ENCODE measurements around the gene HOXA3. TPM values are rescaled to one million over a fixed set of nuclear protein-coding genes. Genes with fewer than 3 reads are reported as not detected.

The HOXA3 gene
- total RNA-seq, 4 donors from 2014 or later = 3.4 to 3.9 (median 3.6) TPM

DNA sequence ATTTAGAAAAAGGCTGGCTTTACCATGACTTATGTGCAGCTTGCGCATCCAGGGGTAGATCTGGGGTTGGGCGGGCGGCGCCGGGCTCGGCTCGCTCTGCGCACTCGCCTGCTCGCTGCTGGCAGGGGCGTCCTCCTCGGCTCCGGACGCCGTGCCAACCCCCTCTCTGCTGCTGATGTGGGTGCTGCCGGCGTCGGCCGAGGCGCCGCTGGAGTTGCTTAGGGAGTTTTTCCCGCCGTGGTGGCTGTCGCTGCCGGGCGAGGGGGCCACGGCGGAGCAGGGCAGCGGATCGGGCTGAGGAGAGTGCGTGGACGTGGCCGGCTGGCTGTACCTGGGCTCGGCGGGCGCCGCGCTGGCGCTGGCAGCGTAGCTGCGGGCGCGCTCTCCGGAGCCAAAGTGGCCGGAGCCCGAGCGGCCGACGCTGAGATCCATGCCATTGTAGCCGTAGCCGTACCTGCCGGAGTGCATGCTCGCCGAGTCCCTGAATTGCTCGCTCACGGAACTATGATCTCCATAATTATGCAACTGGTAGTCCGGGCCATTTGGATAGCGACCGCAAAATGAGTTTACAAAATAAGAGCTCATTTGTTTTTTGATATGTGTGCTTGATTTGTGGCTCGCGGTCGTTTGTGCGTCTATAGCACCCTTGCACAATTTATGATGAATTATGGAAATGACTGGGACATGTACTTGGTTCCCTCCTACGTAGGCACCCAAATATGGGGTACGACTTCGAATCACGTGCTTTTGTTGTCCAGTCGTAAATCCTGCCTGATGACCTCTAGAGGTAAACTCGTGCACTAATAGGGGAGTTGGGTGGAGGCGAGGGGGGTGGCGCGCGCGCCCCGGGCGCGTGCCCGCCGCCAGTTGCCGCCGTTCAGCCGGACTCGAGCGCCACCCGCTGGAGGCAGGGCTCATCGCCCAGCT lies 9.1 kb downstream of the HOXA3 start, which contains the start of gene HOXA5:
Gene HOXA5 (minus strand): TSS at position 659 of the 927 bp plus-strand sequence. CDS start 74 bp downstream, at position 585.
- TF ChIP-seq, protein P1, sequence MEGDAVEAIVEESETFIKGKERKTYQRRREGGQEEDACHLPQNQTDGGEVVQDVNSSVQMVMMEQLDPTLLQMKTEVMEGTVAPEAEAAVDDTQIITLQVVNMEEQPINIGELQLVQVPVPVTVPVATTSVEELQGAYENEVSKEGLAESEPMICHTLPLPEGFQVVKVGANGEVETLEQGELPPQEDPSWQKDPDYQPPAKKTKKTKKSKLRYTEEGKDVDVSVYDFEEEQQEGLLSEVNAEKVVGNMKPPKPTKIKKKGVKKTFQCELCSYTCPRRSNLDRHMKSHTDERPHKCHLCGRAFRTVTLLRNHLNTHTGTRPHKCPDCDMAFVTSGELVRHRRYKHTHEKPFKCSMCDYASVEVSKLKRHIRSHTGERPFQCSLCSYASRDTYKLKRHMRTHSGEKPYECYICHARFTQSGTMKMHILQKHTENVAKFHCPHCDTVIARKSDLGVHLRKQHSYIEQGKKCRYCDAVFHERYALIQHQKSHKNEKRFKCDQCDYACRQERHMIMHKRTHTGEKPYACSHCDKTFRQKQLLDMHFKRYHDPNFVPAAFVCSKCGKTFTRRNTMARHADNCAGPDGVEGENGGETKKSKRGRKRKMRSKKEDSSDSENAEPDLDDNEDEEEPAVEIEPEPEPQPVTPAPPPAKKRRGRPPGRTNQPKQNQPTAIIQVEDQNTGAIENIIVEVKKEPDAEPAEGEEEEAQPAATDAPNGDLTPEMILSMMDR (IDR thresholded peaks at IDR 0.05; ENCODE audit: low read depth) = no peak

DNA sequence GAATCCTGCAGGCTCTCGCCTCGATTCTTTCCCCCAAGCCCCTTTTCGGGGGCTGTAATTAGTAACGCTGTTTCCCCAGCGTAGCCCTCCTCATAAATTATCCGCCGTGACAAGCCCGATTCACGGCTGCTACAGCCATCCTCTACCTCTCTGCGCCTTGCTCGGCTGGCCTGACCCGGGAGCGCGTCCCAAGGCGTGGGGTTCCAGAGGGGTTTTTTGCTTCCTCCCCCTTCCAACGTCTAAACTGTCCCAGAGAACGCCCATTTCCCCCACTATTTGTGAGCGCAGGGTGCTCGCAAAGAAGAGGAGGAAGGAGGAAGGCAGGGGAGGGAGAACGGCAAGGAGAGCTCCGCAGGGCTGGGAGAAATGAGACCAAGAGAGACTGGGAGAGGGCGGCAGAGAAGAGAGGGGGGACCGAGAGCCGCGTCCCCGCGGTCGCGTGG lies 9.8 kb downstream of the HOXA3 start:
- TF ChIP-seq, protein P1 (IDR thresholded peaks at IDR 0.05; ENCODE audit: low read depth) = no peak

DNA sequence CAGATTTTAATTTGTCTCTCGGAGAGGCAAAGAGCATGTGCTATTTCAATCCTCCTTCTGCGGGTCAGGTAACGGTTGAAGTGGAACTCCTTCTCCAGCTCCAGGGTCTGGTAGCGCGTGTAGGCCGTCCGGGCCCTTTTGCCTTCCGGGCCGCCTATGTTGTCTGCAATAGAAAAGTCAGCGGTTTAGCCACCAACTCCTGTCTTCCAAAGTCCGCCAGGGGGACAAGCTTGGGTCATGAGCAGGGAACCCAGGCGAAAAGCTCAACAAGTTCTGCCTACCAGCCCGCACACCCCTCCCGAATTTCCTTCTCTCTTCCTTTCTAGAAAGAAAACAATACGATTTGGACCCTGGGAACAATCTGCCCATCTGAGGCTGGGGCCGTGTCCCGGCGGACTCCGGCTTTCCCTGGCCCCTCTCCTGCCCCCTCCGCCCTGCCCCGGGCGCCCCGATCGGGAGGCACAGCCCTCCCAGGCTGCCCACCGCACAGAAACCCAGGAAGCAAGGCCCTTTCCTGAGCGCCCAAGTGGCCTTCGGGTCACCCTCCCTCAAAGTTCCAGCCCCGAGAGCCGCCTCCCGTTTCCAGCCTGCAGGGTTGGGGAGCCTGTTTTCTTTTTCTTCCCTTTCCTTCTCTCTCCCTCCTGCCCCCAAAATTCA lies 10.3 kb downstream of the HOXA3 start:
- TF ChIP-seq, protein P1 (IDR thresholded peaks at IDR 0.05; ENCODE audit: low read depth) = no peak

DNA sequence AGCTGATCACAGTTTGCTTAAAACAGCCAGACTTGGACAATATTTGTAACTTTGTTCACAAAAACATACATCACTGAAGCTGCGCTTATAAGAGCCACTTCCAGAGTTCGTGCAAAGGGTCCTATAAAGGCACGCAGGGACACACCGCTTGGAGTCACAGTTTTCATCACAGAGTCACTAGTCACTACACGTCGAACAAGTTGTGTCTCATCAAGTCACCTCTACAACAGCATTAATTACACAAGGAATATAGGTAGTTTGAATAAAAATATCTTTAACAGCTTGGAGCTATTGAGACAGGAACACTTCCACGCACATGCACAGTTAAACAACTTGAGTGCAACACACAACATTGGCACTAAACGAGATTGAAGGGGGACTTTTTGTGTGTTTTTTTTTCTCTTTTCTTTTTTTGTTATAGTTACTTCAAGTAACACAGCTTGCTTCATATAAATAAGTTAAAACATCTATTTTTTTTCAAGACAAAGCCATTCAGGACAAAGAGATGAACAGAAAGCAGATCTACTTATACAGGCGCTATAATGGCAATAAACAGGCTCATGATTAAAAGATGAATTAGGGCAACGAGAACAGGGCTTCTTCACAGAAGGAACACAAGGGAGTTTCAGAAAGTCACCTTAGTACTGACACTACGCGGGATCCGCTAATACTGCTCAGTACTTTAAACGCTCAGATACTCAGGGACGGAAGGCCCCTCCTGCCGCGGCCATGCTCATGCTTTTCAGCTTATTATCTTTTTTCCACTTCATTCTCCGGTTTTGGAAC lies 11.1 kb downstream of the HOXA3 start:
- TF ChIP-seq, protein P1 (IDR thresholded peaks at IDR 0.05; ENCODE audit: low read depth) = no peak

DNA sequence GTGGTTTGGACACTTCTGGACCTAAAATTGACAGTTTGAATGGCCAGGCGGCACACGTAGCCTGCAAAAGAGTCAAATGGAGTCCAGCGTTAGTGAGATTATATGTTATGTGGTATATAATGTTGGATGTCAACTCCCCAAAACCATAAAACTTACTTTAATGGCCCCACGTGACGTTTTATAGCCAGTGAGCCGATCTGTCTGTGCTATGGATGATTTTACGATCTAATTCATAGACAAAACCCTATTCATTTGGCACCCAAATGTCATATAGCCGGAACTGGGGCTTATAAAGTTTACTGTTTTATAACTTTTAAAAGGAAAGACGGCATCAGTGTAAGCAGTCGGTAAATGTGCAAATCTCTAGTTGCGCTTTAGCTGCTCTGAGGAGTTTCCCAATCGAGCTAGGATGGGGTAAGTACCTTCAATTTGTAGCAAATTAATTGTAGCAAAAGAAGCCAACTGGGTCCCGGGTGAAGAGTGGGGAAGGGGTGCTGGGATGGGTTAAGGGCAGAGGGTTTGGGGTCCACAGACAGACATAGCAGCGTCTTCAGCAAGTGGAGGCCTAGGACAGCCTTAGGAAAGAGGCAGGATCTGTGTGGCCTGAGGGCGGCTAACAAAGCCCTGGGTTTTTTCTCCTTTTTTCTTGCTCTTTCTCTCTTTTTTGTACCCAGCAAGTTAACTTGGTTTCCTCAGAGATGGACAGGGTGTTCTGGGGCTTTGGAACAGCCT lies 12.1 kb downstream of the HOXA3 start:
- TF ChIP-seq, protein P1 (IDR thresholded peaks at IDR 0.05; ENCODE audit: low read depth) = no peak

DNA sequence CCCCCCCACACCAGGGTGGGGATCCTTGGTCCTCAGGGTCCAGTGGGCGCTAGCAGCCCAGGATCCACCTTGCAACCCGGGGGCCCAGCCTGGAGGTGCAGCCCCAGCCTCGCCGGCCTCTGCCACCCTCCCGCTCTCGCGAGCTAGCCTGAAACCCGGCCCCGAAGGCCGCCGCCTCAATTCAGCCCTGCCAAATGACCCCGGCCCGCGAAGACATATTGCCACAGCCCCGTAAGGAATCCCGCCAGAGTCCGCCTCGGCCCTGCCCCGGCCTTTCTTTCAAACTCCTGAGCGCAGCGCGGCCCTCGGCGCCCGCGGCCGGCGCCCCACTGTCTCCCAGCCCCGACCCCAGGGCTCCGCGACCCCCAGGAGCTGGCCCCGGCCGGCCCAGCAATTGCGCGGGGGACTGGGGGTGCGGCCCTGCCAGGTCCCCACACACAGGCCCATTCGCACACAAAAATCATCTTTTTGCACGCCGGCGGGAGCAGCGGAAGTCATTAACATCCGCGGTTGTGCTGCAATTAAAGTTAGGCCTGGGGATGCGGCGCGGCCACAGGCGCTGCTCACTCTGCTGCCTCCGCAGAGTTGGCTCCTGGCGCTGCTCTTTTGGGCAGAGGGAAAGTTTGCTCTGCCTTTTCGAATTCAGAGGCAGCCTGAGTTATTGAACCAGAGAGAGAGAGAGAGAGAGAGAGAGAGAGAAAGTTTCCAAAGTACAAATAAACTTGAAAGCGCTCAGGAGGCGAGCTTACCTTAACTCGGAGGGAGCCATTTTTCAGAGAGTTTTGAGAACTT lies 12.9 kb downstream of the HOXA3 start:
- TF ChIP-seq, protein P1 (IDR thresholded peaks at IDR 0.05; ENCODE audit: low read depth) = no peak

All from subcutaneous adipose tissue (tissue), 4 donors.